Large intestine (tissue), 3 donors: Measurements from ENCODE around the gene CD300LD. TPM values are rescaled to one million over a fixed set of nuclear protein-coding genes. Genes with fewer than 3 reads are reported as not detected.

Experiments used
- DNase-seq, 2 donors: peaks; one replicate each; pipeline versions ENCODE4 v3.0.0 to v3.0.0-alpha.2; 2013
- H3K27ac ChIP-seq: one replicate; pipeline ENCODE4 v1.5.1; 2013; ENCODE audit warnings: low read length
- H3K27me3 ChIP-seq: 2 replicates; pipeline ENCODE4 v1.6.1; 2013; ENCODE audit warnings: low read length; ENCODE audit not compliant: control insufficient read depth, insufficient read depth
- H3K36me3 ChIP-seq: 2 replicates; pipeline ENCODE4 v1.6.1; 2013; ENCODE audit warnings: low read length; ENCODE audit not compliant: control insufficient read depth, insufficient read depth
- H3K4me1 ChIP-seq: one replicate; pipeline ENCODE4 v1.6.1; 2013; ENCODE audit warnings: low read length; ENCODE audit not compliant: control insufficient read depth, insufficient read depth
- H3K4me3 ChIP-seq: one replicate; pipeline ENCODE4 v1.5.1; 2013; ENCODE audit warnings: low read length
- H3K9me3 ChIP-seq: one replicate; pipeline ENCODE4 v1.6.1; 2013; ENCODE audit warnings: mild to moderate bottlenecking, low read depth, low read length, moderate library complexity; ENCODE audit not compliant: control insufficient read depth
- WGBS: methylation state at CpG from one replicate; pipeline ENCODE4 v1.1.5; 2013; ENCODE audit warnings: low lambda C conversion rate; ENCODE audit not compliant: insufficient coverage; 5-methylcytosine and 5-hydroxymethylcytosine counted together
- polyA plus RNA-seq: library from polyadenylated mRNA; unstranded; fragments of 120-200 nt; gene quantifications from one replicate; pipeline ENCODE4 v1.2.1, GENCODE V29; 2013

The CD300LD gene
- polyA plus RNA-seq, 1 donor, result not detected

- no peaks in the 10 kb centered on the region for H3K9me3 ChIP-seq
- H3K27ac ChIP-seq, result no peak overlapping the region
- DNase-seq, result no peak
- H3K4me3 ChIP-seq, result no peak overlapping the region
- no peaks in the 10 kb centered on the region for H3K36me3 ChIP-seq
- no CpG with 5 or more reads among the region's 16 CpGs for WGBS
- no peaks in the 10 kb centered on the region for H3K27me3 ChIP-seq
- no peaks in the 10 kb centered on the region for H3K4me1 ChIP-seq
These were observed 46.9 kb downstream of the CD300LD start for GRCh38 chr17:74544991-74545842.

- H3K27me3 ChIP-seq, result no peaks in the 10 kb centered on the region
- no peaks in the 10 kb centered on the region for H3K9me3 ChIP-seq
- no peak overlapping the region for H3K27ac ChIP-seq
- no peaks in the 10 kb centered on the region for H3K4me1 ChIP-seq
- no CpG with 5 or more reads among the region's 18 CpGs for WGBS
- no peak overlapping the region for H3K4me3 ChIP-seq
- no peaks in the 10 kb centered on the region for H3K36me3 ChIP-seq
- no peak for DNase-seq
These were observed 48.0 kb downstream of the CD300LD start for GRCh38 chr17:74543891-74544760.

- no peak overlapping the region for H3K27ac ChIP-seq
- no peak for DNase-seq
- WGBS, result no CpG with 5 or more reads among the region's 14 CpGs
These were observed 48.7 kb downstream of the CD300LD start for GRCh38 chr17:74543406-74543805.

GRCh38 chr17:74542727-74543383 is 49.2 kb downstream of the CD300LD start:
- Histone ChIP-seq H3K4me3 (no peak overlapping the region), H3K4me1 (no peaks in the 10 kb centered on the region), H3K27me3 (no peaks in the 10 kb centered on the region), H3K36me3 (no peaks in the 10 kb centered on the region), H3K27ac (no peak overlapping the region), H3K9me3 (no peaks in the 10 kb centered on the region)
- DNase-seq, result no peak
- WGBS, result no CpG with 5 or more reads among the region's 17 CpGs

More at GRCh38 chr17:74543406-74543805, 48.7 kb downstream of the CD300LD start:
- no peak overlapping the region for H3K4me3 ChIP-seq
- no peaks in the 10 kb centered on the region for H3K36me3 ChIP-seq
- no peaks in the 10 kb centered on the region for H3K9me3 ChIP-seq
- no peaks in the 10 kb centered on the region for H3K27me3 ChIP-seq
- no peaks in the 10 kb centered on the region for H3K4me1 ChIP-seq

- H3K27ac ChIP-seq, result no peak overlapping the region
- no peaks in the 10 kb centered on the region for H3K4me1 ChIP-seq
- no peak overlapping the region for H3K4me3 ChIP-seq
- no peaks in the 10 kb centered on the region for H3K27me3 ChIP-seq
- WGBS, result no CpG with 5 or more reads among the region's 5 CpGs
- H3K9me3 ChIP-seq, result no peaks in the 10 kb centered on the region
- no peaks in the 10 kb centered on the region for H3K36me3 ChIP-seq
- no peak for DNase-seq
These were observed 49.9 kb downstream of the CD300LD start for GRCh38 chr17:74542166-74542565.

GRCh38 chr17:74541176-74542111 is 50.6 kb downstream of the CD300LD start:
- H3K36me3 ChIP-seq, result no peaks in the 10 kb centered on the region
- H3K9me3 ChIP-seq, result no peaks in the 10 kb centered on the region
- WGBS, result no CpG with 5 or more reads among the region's 23 CpGs
- no peak overlapping the region for H3K4me3 ChIP-seq
- no peaks in the 10 kb centered on the region for H3K27me3 ChIP-seq
- no peak for DNase-seq
- H3K4me1 ChIP-seq, result no peaks in the 10 kb centered on the region
- no peak overlapping the region for H3K27ac ChIP-seq

- WGBS, result 60% methylated on average over 2 of the region's 10 CpGs
- no peak for DNase-seq
- H3K27me3 ChIP-seq, result no peaks in the 10 kb centered on the region
These were observed 52.7 kb downstream of the CD300LD start for GRCh38 chr17:74539281-74539820.

GRCh38 chr17:74536890-74537289 is 55.2 kb downstream of the CD300LD start:
- Histone ChIP-seq H3K27ac (no peak overlapping the region), H3K4me3 (no peak overlapping the region), H3K36me3 (no peaks in the 10 kb centered on the region), H3K9me3 (no peaks in the 10 kb centered on the region), H3K27me3 (no peaks in the 10 kb centered on the region), H3K4me1 (no peaks in the 10 kb centered on the region)
- DNase-seq, result no peak
- 83% methylated on average over 2 of the region's 3 CpGs for WGBS

More at GRCh38 chr17:74539281-74539820, 52.7 kb downstream of the CD300LD start:
- H3K4me3 ChIP-seq, result no peak overlapping the region
- H3K27ac ChIP-seq, result no peak overlapping the region
- H3K9me3 ChIP-seq, result no peaks in the 10 kb centered on the region
- H3K36me3 ChIP-seq, result no peaks in the 10 kb centered on the region
- H3K4me1 ChIP-seq, result no peaks in the 10 kb centered on the region

- H3K27ac ChIP-seq, result no peak overlapping the region
These were observed 60.0 kb downstream of the CD300LD start for GRCh38 chr17:74532115-74532514.

More at GRCh38 chr17:74532115-74532514, 60.0 kb downstream of the CD300LD start:
- H3K36me3 ChIP-seq, result no peaks in the 10 kb centered on the region
- 92% methylated on average over 2 of the region's 10 CpGs for WGBS
- no peaks in the 10 kb centered on the region for H3K27me3 ChIP-seq
- DNase-seq, result no peak
- H3K4me1 ChIP-seq, result no peaks in the 10 kb centered on the region
- H3K4me3 ChIP-seq, result no peak overlapping the region
- H3K9me3 ChIP-seq, result no peaks in the 10 kb centered on the region
